PC-9 (cell line): ENCODE measurements around the gene MPC2. TPM values are rescaled to one million over a fixed set of nuclear protein-coding genes. Genes with fewer than 3 reads are reported as not detected.

ENCODE experiments used
- BruUV-seq: library from RNA; stranded (reverse); fragments of 400-500 nt; replicated peaks from 2 replicates; lab custom pipeline; 2021; lab: Mats Ljungman, UMichigan
- CTCF ChIA-PET: fragments of 300-600 bp; sonication (Branson Sonifier 250); formaldehyde crosslinking; loops from one replicate; lab custom pipeline; 2022; ENCODE audit warnings: antibody characterized with exemption; lab: Charles Lee
- POLR2A ChIA-PET: fragments of 300-600 bp; sonication (Branson Sonifier 250); formaldehyde crosslinking; loops from one replicate; lab custom pipeline; 2022; ENCODE audit warnings: antibody characterized with exemption; ENCODE audit not compliant: unreplicated experiment; lab: Charles Lee
- DNase-seq, 2 experiments: peaks; one replicate each; pipeline versions ENCODE4 v3.0.0 to v3.0.0-alpha.2; 2015 to 2022; ENCODE audit warnings: mixed read lengths in 1 of 2
- H2AFZ ChIP-seq: fragments of 200-600 bp; sonication (generic); 2 replicates; pipeline ENCODE4 v1.8.1; 2017; ENCODE audit warnings: antibody characterized with exemption
- H3F3A ChIP-seq: fragments of 200-600 bp; sonication (generic); 2 replicates; pipeline ENCODE4 v1.8.1; 2017; ENCODE audit warnings: antibody characterized with exemption, mild to moderate bottlenecking, low read depth; ENCODE audit not compliant: insufficient read depth
- H3K27ac ChIP-seq: fragments of 200-600 bp; sonication (generic); 2 replicates; pipeline ENCODE4 v1.6.1; 2016; ENCODE audit warnings: mixed run types
- H3K27me3 ChIP-seq: fragments of 200-600 bp; sonication (generic); 2 replicates; pipeline ENCODE4 v1.6.1; 2016; ENCODE audit warnings: low read depth, mixed run types; ENCODE audit not compliant: insufficient read depth
- H3K36me3 ChIP-seq: fragments of 200-600 bp; sonication (generic); 2 replicates; pipeline ENCODE4 v1.6.1; 2016; ENCODE audit warnings: low read depth, mixed run types
- H3K4me1 ChIP-seq: fragments of 200-600 bp; sonication (generic); replicated peaks from 2 replicates; pipeline ENCODE4 v1.6.1; 2016; ENCODE audit warnings: mixed run types; ENCODE audit not compliant: insufficient read depth
- H3K4me2 ChIP-seq: fragments of 200-600 bp; sonication (generic); 2 replicates; pipeline ENCODE4 v1.6.1; 2017; ENCODE audit warnings: mixed run types
- H3K4me3 ChIP-seq: fragments of 200-600 bp; sonication (generic); 2 replicates; pipeline ENCODE4 v1.6.1; 2016; ENCODE audit warnings: mixed run types
- H3K79me2 ChIP-seq: fragments of 200-600 bp; sonication (generic); 2 replicates; pipeline ENCODE4 v1.6.1; 2017; ENCODE audit warnings: low read depth, mixed run types
- H3K9me2 ChIP-seq: fragments of 200-600 bp; sonication (generic); 2 replicates; pipeline ENCODE4 v1.8.1; 2017; ENCODE audit warnings: mild to moderate bottlenecking; ENCODE audit not compliant: insufficient read depth
- H3K9me3 ChIP-seq: fragments of 200-600 bp; sonication (generic); 2 replicates; pipeline ENCODE4 v1.8.1; 2016; ENCODE audit warnings: low read depth; ENCODE audit not compliant: insufficient read depth
- H4K20me1 ChIP-seq: fragments of 200-600 bp; sonication (generic); 2 replicates; pipeline ENCODE4 v1.8.1; 2017; ENCODE audit not compliant: insufficient read depth
- EZH2 ChIP-seq: fragments of 200-600 bp; sonication (generic); IDR thresholded peaks from 2 replicates; pipeline ENCODE4 v1.8.0; 2017; ENCODE audit warnings: antibody characterized with exemption, low read depth
- intact Hi-C: fragments of 100-400 bp; cut with micrococcal nuclease; formaldehyde crosslinking; loops from one replicate; pipeline ENCODE4 v1.10.0; 2022; ENCODE audit not compliant: unreplicated experiment
- total RNA-seq: library from RNA; stranded (reverse); gene quantifications from 2 replicates; pipeline ENCODE4 v1.2.3, GENCODE V29; 2021
- TF ChIP-seq, protein P1 (sequence below): fragments of 200-600 bp; sonication (generic); conservative IDR thresholded peaks from 2 replicates; pipeline ENCODE4 v1.6.1; 2017; ENCODE audit warnings: mixed run types, antibody characterized with exemption, mild to moderate bottlenecking, moderate library complexity

Gene MPC2
- total RNA-seq, 1 experiment from 2014 or later = 78.7 TPM

DNA sequence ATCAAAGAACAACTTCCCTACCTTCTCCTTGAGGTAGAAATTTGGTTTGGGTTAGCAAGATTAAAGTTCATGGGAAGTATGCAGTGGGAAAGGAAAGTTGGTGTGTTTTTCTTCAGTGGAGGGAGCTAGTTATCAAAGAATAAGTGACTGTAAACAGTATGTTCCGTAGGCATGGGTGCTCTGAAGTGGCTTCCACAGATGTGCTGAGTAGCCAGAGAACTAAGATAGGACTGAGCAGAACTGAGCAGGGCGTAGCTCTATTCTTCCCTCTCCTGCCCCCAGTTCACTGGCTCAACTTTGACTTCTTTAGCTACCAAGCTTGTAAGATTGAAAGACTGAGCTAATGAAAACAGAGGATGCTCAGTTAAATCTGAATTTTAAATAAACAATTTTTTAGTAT is 26.3 kb downstream of the MPC2 start:
- CTCF ChIA-PET = no interaction called here
- intact Hi-C loops = no loop called here
- H3K79me2 ChIP-seq = no peaks in the 10 kb centered on the region
- no peak overlapping the region for H3K4me2 ChIP-seq
- no peaks in the 10 kb centered on the region for H4K20me1 ChIP-seq
- TF ChIP-seq, protein P1, sequence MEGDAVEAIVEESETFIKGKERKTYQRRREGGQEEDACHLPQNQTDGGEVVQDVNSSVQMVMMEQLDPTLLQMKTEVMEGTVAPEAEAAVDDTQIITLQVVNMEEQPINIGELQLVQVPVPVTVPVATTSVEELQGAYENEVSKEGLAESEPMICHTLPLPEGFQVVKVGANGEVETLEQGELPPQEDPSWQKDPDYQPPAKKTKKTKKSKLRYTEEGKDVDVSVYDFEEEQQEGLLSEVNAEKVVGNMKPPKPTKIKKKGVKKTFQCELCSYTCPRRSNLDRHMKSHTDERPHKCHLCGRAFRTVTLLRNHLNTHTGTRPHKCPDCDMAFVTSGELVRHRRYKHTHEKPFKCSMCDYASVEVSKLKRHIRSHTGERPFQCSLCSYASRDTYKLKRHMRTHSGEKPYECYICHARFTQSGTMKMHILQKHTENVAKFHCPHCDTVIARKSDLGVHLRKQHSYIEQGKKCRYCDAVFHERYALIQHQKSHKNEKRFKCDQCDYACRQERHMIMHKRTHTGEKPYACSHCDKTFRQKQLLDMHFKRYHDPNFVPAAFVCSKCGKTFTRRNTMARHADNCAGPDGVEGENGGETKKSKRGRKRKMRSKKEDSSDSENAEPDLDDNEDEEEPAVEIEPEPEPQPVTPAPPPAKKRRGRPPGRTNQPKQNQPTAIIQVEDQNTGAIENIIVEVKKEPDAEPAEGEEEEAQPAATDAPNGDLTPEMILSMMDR = no peak
- TF ChIP-seq EZH2 = no peak
- peaks cover 7% of the 10 kb centered on the region; the same call in 1 of the 2 replicates for H3K9me3 ChIP-seq
- no peak for DNase-seq
- no peaks in the 10 kb centered on the region for H3K36me3 ChIP-seq
- no peaks in the 10 kb centered on the region for H3K4me1 ChIP-seq
- no peak overlapping the region for H3K4me3 ChIP-seq
- H3K9me2 ChIP-seq = no peaks in the 10 kb centered on the region
- no peak overlapping the region for H2AFZ ChIP-seq
- no peaks in the 10 kb centered on the region for H3F3A ChIP-seq
- no TSS peak for BruUV-seq
- H3K27ac ChIP-seq = no peak overlapping the region
- POLR2A ChIA-PET = no interaction called here
- no peaks in the 10 kb centered on the region for H3K27me3 ChIP-seq

DNA sequence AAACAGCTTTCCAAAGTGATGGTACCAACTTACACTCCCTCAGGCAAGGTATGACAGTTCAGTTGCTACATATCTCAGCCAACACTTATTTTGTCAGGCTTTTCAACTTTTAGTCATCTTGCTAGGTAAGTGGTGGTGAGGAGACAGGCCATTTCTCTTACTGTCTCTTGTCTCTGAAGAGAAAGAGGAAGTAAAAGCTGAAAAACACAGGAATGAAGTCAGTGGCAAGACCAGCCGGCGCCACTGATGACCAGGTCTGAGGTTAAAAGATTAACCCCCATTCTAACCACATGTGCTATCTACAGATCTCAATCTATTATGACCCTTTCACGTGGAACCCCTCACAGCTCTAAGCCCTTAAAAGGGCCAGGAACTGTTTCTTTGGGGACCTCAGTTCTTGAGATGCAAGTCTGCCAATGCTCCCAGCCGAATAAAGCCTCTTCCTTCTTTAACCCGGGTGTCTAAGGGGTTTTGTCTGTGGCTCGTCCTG is 27.1 kb downstream of the MPC2 start:
- Histone ChIP-seq H3F3A (no peaks in the 10 kb centered on the region), H3K36me3 (no peaks in the 10 kb centered on the region), H3K4me3 (no peak overlapping the region), H3K79me2 (no peaks in the 10 kb centered on the region), H3K27me3 (no peaks in the 10 kb centered on the region), H2AFZ (no peak overlapping the region), H3K9me2 (no peaks in the 10 kb centered on the region), H3K27ac (no peak overlapping the region), H3K4me2 (no peak overlapping the region), H3K9me3 (peaks cover 7% of the 10 kb centered on the region; the same call in 1 of the 2 replicates), H3K4me1 (no peaks in the 10 kb centered on the region), H4K20me1 (no peaks in the 10 kb centered on the region)
- ChIA-PET POLR2A (no interaction called here), CTCF (no interaction called here)
- no peak for TF ChIP-seq EZH2
- TF ChIP-seq, protein P1 = no peak
- intact Hi-C loops = no loop called here
- no peak for DNase-seq
- BruUV-seq = no TSS peak

- Histone ChIP-seq H3K27me3 (no peaks in the 10 kb centered on the region), H3K9me2 (no peaks in the 10 kb centered on the region), H3K27ac (no peak overlapping the region), H3K36me3 (no peaks in the 10 kb centered on the region), H2AFZ (no peak overlapping the region), H3F3A (no peaks in the 10 kb centered on the region), H4K20me1 (no peaks in the 10 kb centered on the region), H3K79me2 (no peaks in the 10 kb centered on the region), H3K4me1 (no peaks in the 10 kb centered on the region), H3K4me2 (no peak overlapping the region), H3K4me3 (no peak overlapping the region), H3K9me3 (peaks cover 7% of the 10 kb centered on the region; the same call in 1 of the 2 replicates)
- ChIA-PET POLR2A (no interaction called here), CTCF (no interaction called here)
- no peak for DNase-seq
- no TSS peak for BruUV-seq
- intact Hi-C loops = no loop called here
- TF ChIP-seq, protein P1 = no peak
- TF ChIP-seq EZH2 = no peak
These were observed 31.2 kb downstream of the MPC2 start for GRCh38 chr1:167905671-167906070.
